Suprapubic skin (tissue), 3 donors: ENCODE measurements around the gene CUL2.

Experiments
- EP300 ChIP-seq: sonication (generic); formaldehyde crosslinking; IDR thresholded peaks from one replicate; pipeline ENCODE4 v1.6.1; 2017; ENCODE audit warnings: antibody characterized with exemption
- TF ChIP-seq, protein P1 (sequence below), 2 donors: fragments of 200-600 bp in 1 of 2; fragments of 450-650 bp in 1 of 2; sonication (generic) in 1 of 2; IDR thresholded peaks; one replicate each; pipeline ENCODE4 v1.5.1; 2016 to 2019; ENCODE audit warnings: antibody characterized with exemption in 2 of 2, mild to moderate bottlenecking in 1 of 2, moderate library complexity in 1 of 2

DNA sequence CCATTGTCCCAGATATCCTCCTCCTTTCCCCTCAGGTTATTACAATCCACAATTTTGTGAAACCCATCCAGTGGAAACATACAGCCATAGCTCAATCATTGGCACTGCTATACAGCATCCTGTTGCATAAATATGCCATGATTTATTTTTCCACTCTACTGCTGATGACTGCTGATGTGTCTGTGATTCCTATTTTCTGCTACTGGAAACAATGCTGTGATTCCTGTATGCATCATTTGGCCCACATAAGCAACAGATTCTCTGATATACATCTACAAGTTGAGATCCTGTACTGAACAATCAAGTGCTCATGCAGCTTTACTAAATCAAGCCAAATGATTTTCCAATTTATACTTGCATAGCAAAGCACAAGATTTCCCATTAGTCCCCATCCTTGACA is 39.6 kb downstream of the CUL2 start:
- TF ChIP-seq, protein P1, sequence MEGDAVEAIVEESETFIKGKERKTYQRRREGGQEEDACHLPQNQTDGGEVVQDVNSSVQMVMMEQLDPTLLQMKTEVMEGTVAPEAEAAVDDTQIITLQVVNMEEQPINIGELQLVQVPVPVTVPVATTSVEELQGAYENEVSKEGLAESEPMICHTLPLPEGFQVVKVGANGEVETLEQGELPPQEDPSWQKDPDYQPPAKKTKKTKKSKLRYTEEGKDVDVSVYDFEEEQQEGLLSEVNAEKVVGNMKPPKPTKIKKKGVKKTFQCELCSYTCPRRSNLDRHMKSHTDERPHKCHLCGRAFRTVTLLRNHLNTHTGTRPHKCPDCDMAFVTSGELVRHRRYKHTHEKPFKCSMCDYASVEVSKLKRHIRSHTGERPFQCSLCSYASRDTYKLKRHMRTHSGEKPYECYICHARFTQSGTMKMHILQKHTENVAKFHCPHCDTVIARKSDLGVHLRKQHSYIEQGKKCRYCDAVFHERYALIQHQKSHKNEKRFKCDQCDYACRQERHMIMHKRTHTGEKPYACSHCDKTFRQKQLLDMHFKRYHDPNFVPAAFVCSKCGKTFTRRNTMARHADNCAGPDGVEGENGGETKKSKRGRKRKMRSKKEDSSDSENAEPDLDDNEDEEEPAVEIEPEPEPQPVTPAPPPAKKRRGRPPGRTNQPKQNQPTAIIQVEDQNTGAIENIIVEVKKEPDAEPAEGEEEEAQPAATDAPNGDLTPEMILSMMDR (IDR thresholded peaks at IDR 0.05): no peak
- no peak for TF ChIP-seq EP300
